Mesenteric fat pad (tissue), 1 donor: Measurements from ENCODE around the gene JAGN1. TPM values are rescaled to one million over a fixed set of nuclear protein-coding genes. Genes with fewer than 3 reads are reported as not detected.
A peak's percentile ranks its signal among the peaks of the same experiment; 100 is the strongest.
"Not testable (repeated sequence)": the region's sequence is repeated elsewhere in the genome, so short reads cannot be mapped to it uniquely, and the experiment has no call there.

Source experiments
- DNase-seq: peaks from one replicate; pipeline ENCODE4 v3.0.0-alpha.2; 2020; ENCODE audit warnings: low spot score
- long read RNA-seq: library from polyadenylated mRNA; unstranded; transcript quantifications from one replicate; pipeline ENCODE4 v2.0.0, GENCODE V29; 2020
- total RNA-seq: library from RNA; stranded (reverse); fragmentation: NEBNext Ultra II Directional; extraction: Animal tissue kit (Norgen Biotek cat#: 25700); gene quantifications from one replicate; pipeline ENCODE4 v1.2.1, GENCODE V29; 2021
- donor health status: DM: yes; HTN: yes; CAD: no.

The JAGN1 gene
- total RNA-seq = 49.8 TPM
- long read RNA-seq, transcript JAGN1-201 (2 exons, 1,675 nt) = major isoform, 177 of 180 reads
- long read RNA-seq, partial matches to known transcripts = 0 of 180 reads
- long read RNA-seq, other reads (novel, unspliced or antisense) = 2 of 180 reads

- DNase-seq = peak; percentile 95
Observed at GRCh38 chr3:9890249-9891071, at the start of gene JAGN1. JAGN1 (plus strand) TSS chr3:9890610; CDS start chr3:9890723, 113 bp downstream.

- no peak for DNase-seq
Observed at GRCh38 chr3:9841015-9841414, 49.4 kb upstream of the JAGN1 start.

- DNase-seq = peak; percentile 99
Observed at GRCh38 chr3:9843715-9844438, 46.5 kb upstream of the JAGN1 start, which contains the start of gene RPUSD3. RPUSD3 (minus strand) TSS chr3:9844008; CDS start chr3:9843990, 18 bp downstream.

- DNase-seq = no peak
Observed at GRCh38 chr3:9846231-9846630, 44.2 kb upstream of the JAGN1 start.

GRCh38 chr3:9846931-9847488, 43.4 kb upstream of the JAGN1 start:
- no peak for DNase-seq

- not testable (repeated sequence) for DNase-seq
Observed at GRCh38 chr3:9847870-9848269, 42.5 kb upstream of the JAGN1 start.

GRCh38 chr3:9848860-9849259, 41.5 kb upstream of the JAGN1 start:
- not testable (repeated sequence) for DNase-seq

- DNase-seq = not testable (repeated sequence)
Observed at GRCh38 chr3:9851383-9851782, 39.0 kb upstream of the JAGN1 start.

- DNase-seq = not testable (repeated sequence)
Observed at GRCh38 chr3:9851926-9852325, 38.5 kb upstream of the JAGN1 start.

- DNase-seq = no peak
Observed at GRCh38 chr3:9852528-9852927, 37.9 kb upstream of the JAGN1 start.

- not testable (repeated sequence) for DNase-seq
Observed at GRCh38 chr3:9854291-9854940, 36.0 kb upstream of the JAGN1 start.

GRCh38 chr3:9855594-9855993, 34.8 kb upstream of the JAGN1 start:
- DNase-seq = no peak

GRCh38 chr3:9859530-9860025, 30.8 kb upstream of the JAGN1 start:
- no peak for DNase-seq

- DNase-seq = no peak
Observed at GRCh38 chr3:9861201-9861600, 29.2 kb upstream of the JAGN1 start.

GRCh38 chr3:9861626-9862130, 28.7 kb upstream of the JAGN1 start:
- DNase-seq = no peak

- no peak for DNase-seq
Observed at GRCh38 chr3:9862391-9863057, 27.9 kb upstream of the JAGN1 start.

GRCh38 chr3:9863058-9863772, 27.2 kb upstream of the JAGN1 start:
- no peak for DNase-seq

- DNase-seq = no peak
Observed at GRCh38 chr3:9864200-9864927, 26.0 kb upstream of the JAGN1 start.

- DNase-seq = not testable (repeated sequence)
Observed at GRCh38 chr3:9865125-9865637, 25.2 kb upstream of the JAGN1 start.
